ENCODE measurements around the gene KLHL25.

The KLHL25 gene

DNA sequence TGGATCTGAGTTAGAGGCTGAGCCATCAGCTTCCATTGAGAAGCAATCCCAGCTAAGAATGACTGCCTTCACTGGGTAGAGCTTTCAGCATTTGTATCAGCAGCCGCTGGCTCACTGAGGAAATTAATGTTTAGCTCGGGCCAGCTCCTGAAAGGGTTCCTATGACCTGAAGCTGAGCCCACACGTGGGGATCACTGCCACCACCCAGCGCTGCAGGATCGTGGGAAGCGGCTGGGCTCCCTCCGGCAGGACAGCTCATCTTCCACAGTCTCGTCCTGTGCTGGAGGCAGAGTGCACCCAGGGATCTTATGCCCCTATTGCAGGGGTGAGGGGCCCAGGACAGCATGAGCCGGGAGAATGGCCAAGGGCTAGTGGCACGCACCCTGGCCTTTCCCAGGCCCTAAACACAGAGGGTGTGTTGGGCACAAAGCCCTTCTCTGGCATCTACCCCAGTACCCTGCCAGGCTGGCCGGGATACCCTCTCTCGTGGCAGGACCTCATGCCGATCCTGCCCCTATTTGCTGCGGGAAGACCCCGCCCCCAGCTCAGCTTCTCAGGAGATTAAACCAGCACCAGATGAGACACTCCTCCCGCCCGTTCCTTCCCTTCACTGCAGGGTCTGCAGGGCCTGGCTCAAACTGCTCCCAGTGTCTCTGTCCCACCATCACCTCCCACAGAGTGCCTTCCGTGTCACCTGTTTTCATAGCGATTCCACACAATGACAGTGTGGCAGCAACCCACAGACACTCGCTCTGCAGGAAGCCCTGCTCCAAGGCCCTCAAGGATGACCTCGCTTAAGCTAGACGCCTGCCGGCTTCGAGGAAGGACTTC is 28.5 kb downstream of the KLHL25 start:
- Histone ChIP-seq H3K27me3 (ENCODE audit: control insufficient read depth, insufficient read depth, low read length) (no peaks in the 10 kb centered on the region), H3K4me1 (ENCODE audit: control insufficient read depth, insufficient read depth, low read length) (peaks cover 6% of the 10 kb centered on the region), H3K9me3 (ENCODE audit: control insufficient read depth, insufficient read depth, low read length) (no peaks in the 10 kb centered on the region), H3K4me3 (ENCODE audit: low read length) (no peak overlapping the region), H3K36me3 (ENCODE audit: control insufficient read depth, insufficient read depth, low read length) (peaks cover 14% of the 10 kb centered on the region), H3K27ac (ENCODE audit: low read length) (no peak overlapping the region)
- WGBS (ENCODE audit: insufficient coverage, insufficient read length) = no CpG with 5 or more reads among the region's 24 CpGs
- no peak for DNase-seq (ENCODE audit: low read depth, low spot score)

- Histone ChIP-seq H3K36me3 (ENCODE audit: control insufficient read depth, insufficient read depth, low read length) (peaks cover 14% of the 10 kb centered on the region), H3K9me3 (ENCODE audit: control insufficient read depth, insufficient read depth, low read length) (no peaks in the 10 kb centered on the region), H3K27me3 (ENCODE audit: control insufficient read depth, insufficient read depth, low read length) (no peaks in the 10 kb centered on the region), H3K27ac (ENCODE audit: low read length) (no peak overlapping the region), H3K4me1 (ENCODE audit: control insufficient read depth, insufficient read depth, low read length) (peaks cover 6% of the 10 kb centered on the region), H3K4me3 (ENCODE audit: low read length) (no peak overlapping the region)
- no peak for DNase-seq (ENCODE audit: low read depth, low spot score)
- no CpG with 5 or more reads among the region's 3 CpGs for WGBS (ENCODE audit: insufficient coverage, insufficient read length)
Measured at GRCh38 chr15:85764649-85765277, 30.0 kb downstream of the KLHL25 start.

DNA sequence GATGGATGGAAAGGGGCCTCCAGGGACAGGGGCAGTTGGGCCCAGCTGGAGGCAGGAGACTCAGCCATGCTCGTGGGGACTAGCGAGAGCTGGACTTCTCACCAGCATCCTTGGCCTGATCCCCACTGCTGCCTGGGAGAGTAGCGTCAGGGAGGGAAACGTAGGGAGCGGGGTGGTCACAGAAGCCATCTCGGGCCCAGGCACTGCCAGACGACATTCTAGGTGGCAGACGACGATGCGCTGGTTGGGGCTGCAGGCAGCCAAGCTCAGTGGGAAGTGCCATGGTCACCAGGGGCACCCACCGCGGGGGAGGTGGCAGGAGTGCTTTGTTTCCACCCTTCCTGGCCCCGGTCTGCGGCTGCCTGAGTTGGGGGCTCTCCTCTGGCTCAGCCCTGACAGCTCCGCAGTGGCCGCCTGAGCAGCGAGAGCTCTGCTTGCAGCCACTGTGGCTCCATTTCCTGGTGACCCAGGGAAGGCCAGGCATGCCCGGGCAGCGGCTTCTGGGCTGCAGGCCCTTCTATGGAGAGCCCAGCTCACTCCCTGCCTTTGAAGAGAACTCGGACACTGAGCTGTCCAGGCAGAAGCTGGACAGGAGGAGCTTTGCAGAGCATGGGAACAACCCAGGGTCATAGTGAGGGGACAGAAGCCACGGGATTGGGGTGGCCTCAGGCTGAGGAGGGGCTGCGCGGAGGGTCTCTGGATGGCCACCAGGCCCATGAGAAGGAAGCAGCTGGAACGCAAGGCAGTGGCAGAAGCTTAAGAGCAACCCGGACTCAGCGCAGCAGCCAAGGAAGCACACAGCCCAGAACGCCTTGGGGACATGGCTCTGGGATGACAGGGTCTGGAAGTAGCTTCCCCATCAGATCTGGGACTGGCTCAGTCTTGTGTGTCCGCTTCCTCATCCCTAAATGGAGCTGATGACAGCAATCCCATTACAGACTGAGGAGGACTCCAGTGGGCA is 30.8 kb downstream of the KLHL25 start:
- Histone ChIP-seq H3K27ac (ENCODE audit: low read length) (no peak overlapping the region), H3K36me3 (ENCODE audit: control insufficient read depth, insufficient read depth, low read length) (peaks cover 10% of the 10 kb centered on the region), H3K9me3 (ENCODE audit: control insufficient read depth, insufficient read depth, low read length) (no peaks in the 10 kb centered on the region), H3K27me3 (ENCODE audit: control insufficient read depth, insufficient read depth, low read length) (no peaks in the 10 kb centered on the region), H3K4me3 (ENCODE audit: low read length) (no peak overlapping the region), H3K4me1 (ENCODE audit: control insufficient read depth, insufficient read depth, low read length) (peaks cover 6% of the 10 kb centered on the region)
- no peak for DNase-seq (ENCODE audit: low read depth, low spot score)
- no CpG with 5 or more reads among the region's 28 CpGs for WGBS (ENCODE audit: insufficient coverage, insufficient read length)

- WGBS (ENCODE audit: insufficient coverage, insufficient read length) = no CpG with 5 or more reads among the region's 16 CpGs
- DNase-seq (ENCODE audit: low read depth, low spot score) = no peak
- Histone ChIP-seq H3K4me1 (ENCODE audit: control insufficient read depth, insufficient read depth, low read length) (peaks cover 7% of the 10 kb centered on the region), H3K4me3 (ENCODE audit: low read length) (no peak overlapping the region; the same call in 1 of the 2 replicates), H3K36me3 (ENCODE audit: control insufficient read depth, insufficient read depth, low read length) (peaks cover 7% of the 10 kb centered on the region), H3K27ac (ENCODE audit: low read length) (no peak overlapping the region), H3K9me3 (ENCODE audit: control insufficient read depth, insufficient read depth, low read length) (no peaks in the 10 kb centered on the region), H3K27me3 (ENCODE audit: control insufficient read depth, insufficient read depth, low read length) (no peaks in the 10 kb centered on the region)
Measured at GRCh38 chr15:85763157-85763556, 31.6 kb downstream of the KLHL25 start.

GRCh38 chr15:85762756-85763127 is 32.0 kb downstream of the KLHL25 start:
- WGBS (ENCODE audit: insufficient coverage, insufficient read length) = no CpG with 5 or more reads among the region's 8 CpGs
- no peak for DNase-seq (ENCODE audit: low read depth, low spot score)
- no peak overlapping the region for H3K27ac ChIP-seq (ENCODE audit: low read length)
- H3K4me3 ChIP-seq (ENCODE audit: low read length) = no peak overlapping the region
- H3K4me1 ChIP-seq (ENCODE audit: control insufficient read depth, insufficient read depth, low read length) = peaks cover 8% of the 10 kb centered on the region
- peaks cover 7% of the 10 kb centered on the region for H3K36me3 ChIP-seq (ENCODE audit: control insufficient read depth, insufficient read depth, low read length)
- H3K27me3 ChIP-seq (ENCODE audit: control insufficient read depth, insufficient read depth, low read length) = no peaks in the 10 kb centered on the region
- no peaks in the 10 kb centered on the region for H3K9me3 ChIP-seq (ENCODE audit: control insufficient read depth, insufficient read depth, low read length)

DNA sequence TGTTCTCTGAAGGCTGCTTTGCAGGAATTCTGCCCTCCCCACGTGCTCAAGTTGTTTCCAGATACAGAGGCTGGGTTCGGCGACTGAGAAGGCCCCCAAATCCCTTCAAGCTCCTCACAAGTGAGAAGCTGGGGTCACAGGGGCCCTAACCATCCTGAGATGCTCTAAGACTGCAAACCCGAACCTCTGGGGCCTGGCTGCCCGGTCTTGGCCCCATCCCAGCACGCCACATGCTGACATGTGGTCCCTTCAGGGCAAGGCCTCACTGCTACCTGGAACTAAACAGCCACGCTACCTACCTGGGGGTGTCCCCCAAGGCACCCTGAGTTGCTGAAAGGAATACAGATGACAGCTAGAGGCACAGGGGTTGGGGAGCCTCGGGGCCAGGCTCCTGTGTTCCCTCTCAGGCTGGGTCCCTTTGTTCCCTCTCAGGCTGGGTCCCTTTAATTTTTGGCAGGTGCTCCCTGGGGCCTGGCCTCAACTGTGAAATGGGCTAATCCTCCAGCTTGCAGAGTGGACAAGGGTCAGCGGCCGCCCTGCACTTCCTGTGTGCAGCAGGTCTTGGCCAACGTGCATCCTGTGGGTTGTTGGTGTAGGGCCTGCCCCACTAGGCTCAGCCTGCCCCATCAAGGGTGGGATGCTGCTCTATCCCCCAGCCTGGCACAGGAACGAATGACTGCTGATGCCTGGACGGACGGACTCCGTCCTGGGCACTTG is 32.5 kb downstream of the KLHL25 start:
- no peak for DNase-seq (ENCODE audit: low read depth, low spot score)
- no peak overlapping the region for H3K4me3 ChIP-seq (ENCODE audit: low read length)
- peaks cover 8% of the 10 kb centered on the region for H3K4me1 ChIP-seq (ENCODE audit: control insufficient read depth, insufficient read depth, low read length)
- H3K36me3 ChIP-seq (ENCODE audit: control insufficient read depth, insufficient read depth, low read length) = peaks cover 8% of the 10 kb centered on the region
- H3K27ac ChIP-seq (ENCODE audit: low read length) = no peak overlapping the region
- H3K9me3 ChIP-seq (ENCODE audit: control insufficient read depth, insufficient read depth, low read length) = no peaks in the 10 kb centered on the region
- no peaks in the 10 kb centered on the region for H3K27me3 ChIP-seq (ENCODE audit: control insufficient read depth, insufficient read depth, low read length)
- WGBS (ENCODE audit: insufficient coverage, insufficient read length) = no CpG with 5 or more reads among the region's 15 CpGs

DNA sequence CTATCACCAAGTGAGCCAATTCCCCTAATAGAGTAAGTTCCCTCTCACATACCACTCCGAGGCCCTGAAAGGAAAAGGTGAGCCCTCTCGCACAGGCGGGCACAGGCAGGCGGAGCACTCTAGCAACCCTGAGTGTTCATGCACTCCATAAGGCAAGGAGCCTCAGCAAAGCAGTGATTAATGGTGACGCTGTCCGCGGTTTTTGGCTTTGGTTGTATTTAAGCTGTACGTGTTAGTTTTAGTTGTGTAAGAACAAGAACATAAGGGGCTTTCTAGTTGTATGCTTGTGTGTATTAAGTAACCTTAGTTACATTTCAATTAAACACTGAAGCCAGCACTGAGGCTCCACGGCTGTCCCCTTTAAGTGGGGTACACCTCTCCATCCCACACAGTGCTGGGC is 33.1 kb downstream of the KLHL25 start:
- DNase-seq (ENCODE audit: low read depth, low spot score) = no peak
- no peak overlapping the region for H3K27ac ChIP-seq (ENCODE audit: low read length)
- peaks cover 8% of the 10 kb centered on the region for H3K36me3 ChIP-seq (ENCODE audit: control insufficient read depth, insufficient read depth, low read length)
- H3K9me3 ChIP-seq (ENCODE audit: control insufficient read depth, insufficient read depth, low read length) = no peaks in the 10 kb centered on the region
- H3K4me3 ChIP-seq (ENCODE audit: low read length) = no peak overlapping the region
- H3K4me1 ChIP-seq (ENCODE audit: control insufficient read depth, insufficient read depth, low read length) = peaks cover 8% of the 10 kb centered on the region
- H3K27me3 ChIP-seq (ENCODE audit: control insufficient read depth, insufficient read depth, low read length) = no peaks in the 10 kb centered on the region
- no CpG with 5 or more reads among the region's 9 CpGs for WGBS (ENCODE audit: insufficient coverage, insufficient read length)

DNA sequence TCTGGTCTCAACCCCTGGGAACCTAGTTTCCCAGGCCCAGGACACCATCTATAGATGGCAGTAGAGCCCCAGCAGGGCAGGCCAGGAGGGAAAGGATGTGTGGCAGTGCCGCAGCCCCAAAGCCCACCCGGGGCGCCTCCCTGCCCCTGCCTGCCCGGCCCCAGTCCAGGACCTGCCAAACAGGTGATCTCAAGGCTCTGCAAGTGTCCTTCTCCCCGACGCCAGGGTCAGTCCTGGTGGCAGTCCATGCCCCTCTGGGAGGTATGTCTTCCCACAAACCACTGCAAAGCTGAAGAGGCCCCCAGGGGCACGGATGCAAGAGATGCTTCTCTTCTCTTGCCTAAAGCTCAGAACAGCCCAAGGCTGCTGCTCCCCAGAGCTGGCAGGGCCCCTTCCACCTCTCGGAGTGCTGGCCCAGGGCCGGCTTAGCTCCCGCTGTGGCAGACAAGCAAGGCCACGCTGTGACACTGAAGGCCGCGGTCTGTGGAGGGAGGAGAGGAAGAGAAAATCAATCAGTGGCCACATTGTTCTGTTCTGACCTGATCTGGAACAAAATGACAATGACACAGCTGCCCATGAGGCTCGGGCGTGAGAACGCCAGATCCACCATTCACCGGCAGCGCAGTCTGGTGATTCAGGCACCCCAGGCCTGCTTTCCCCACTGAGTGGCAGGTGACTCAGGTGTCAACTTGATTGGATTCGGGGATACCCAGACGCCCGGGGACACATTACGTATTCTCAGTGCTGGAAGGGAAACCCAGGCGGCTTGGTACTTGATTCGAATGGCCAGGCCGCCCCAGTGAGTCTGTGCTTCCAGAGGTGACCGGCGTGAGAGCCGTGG is 34.0 kb downstream of the KLHL25 start:
- DNase-seq (ENCODE audit: low read depth, low spot score) = no peak
- no peaks in the 10 kb centered on the region for H3K27me3 ChIP-seq (ENCODE audit: control insufficient read depth, insufficient read depth, low read length)
- no CpG with 5 or more reads among the region's 28 CpGs for WGBS (ENCODE audit: insufficient coverage, insufficient read length)
- H3K9me3 ChIP-seq (ENCODE audit: control insufficient read depth, insufficient read depth, low read length) = no peaks in the 10 kb centered on the region
- no peak overlapping the region for H3K27ac ChIP-seq (ENCODE audit: low read length)
- peaks cover 2% of the 10 kb centered on the region; the same call in 1 of the 2 replicates for H3K4me1 ChIP-seq (ENCODE audit: control insufficient read depth, insufficient read depth, low read length)
- H3K36me3 ChIP-seq (ENCODE audit: control insufficient read depth, insufficient read depth, low read length) = peaks cover 8% of the 10 kb centered on the region
- no peak overlapping the region for H3K4me3 ChIP-seq (ENCODE audit: low read length)

- Histone ChIP-seq H3K4me3 (ENCODE audit: low read length) (no peak overlapping the region), H3K4me1 (ENCODE audit: control insufficient read depth, insufficient read depth, low read length) (peaks cover 2% of the 10 kb centered on the region; the same call in 1 of the 2 replicates), H3K27me3 (ENCODE audit: control insufficient read depth, insufficient read depth, low read length) (no peaks in the 10 kb centered on the region), H3K36me3 (ENCODE audit: control insufficient read depth, insufficient read depth, low read length) (peaks cover 11% of the 10 kb centered on the region), H3K9me3 (ENCODE audit: control insufficient read depth, insufficient read depth, low read length) (no peaks in the 10 kb centered on the region), H3K27ac (ENCODE audit: low read length) (no peak overlapping the region)
- no CpG with 5 or more reads among the region's 6 CpGs for WGBS (ENCODE audit: insufficient coverage, insufficient read length)
- DNase-seq (ENCODE audit: low read depth, low spot score) = no peak
Measured at GRCh38 chr15:85760049-85760448, 34.7 kb downstream of the KLHL25 start.

All from iPS DF 6.9 (cell line).